Measurements from ENCODE around the gene TYK2.

TYK2 gene

DNA sequence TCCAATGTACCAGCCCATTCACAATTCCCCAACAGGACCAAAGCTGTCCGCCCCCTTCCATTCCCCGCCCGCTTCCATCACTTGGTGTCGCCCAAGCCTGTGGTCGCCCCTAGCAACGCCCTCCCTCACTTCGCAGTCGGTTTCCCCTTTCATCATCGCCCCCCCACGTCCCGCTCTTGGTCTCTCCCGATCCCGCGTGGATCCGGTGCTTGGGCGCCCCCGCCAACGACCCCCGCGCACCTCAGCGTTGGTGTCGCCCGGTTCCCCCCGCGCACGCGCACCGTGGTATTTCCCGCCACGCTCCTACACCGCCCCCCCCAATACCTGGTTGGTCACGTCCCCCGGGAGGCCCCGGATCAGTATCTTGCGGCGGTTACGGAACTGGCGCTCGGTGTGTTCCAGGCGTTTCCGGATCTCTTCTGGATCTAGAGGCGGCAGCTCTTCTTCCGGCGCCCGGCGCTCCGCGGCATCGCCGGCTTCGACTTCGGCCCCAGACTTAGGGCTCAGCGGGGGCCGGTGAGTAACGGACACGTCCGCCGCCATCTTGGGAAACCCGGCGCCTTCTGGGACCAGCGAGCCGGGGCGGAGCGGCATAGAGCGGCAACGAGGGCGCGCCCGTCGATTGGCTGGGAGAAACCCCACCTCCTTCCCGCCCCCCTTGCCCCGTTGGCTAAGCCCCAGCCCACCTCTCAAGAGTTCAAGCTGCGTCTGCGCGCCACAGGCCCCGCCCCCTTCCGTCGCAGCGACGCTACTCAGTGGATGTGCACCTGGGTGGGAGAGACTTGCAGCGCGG lies 47.2 kb downstream of the TYK2 start, which contains the start of gene RAVER1:
RAVER1 (minus strand) TSS at position 565 of the 793 bp plus-strand sequence; CDS start at position 543, 22 bp downstream.
- peak within 1 kb of the TSS; percentile 49; the same call in 1 of the 2 replicates for H2AFZ ChIP-seq (ENCODE audit: low read length)
- 0 out of 2 replicates have a peak, but pooled peaks cover 7% of the 10 kb centered on the region for H3F3A ChIP-seq (ENCODE audit: low read depth)
- H3K4me2 ChIP-seq (ENCODE audit: low read depth, low read length, poor library complexity, severe bottlenecking) = peak within 1 kb of the TSS; percentile 95
- H3K27me3 ChIP-seq (ENCODE audit: insufficient read depth, low read length, poor library complexity, severe bottlenecking) = no peaks in the 10 kb centered on the region
- H3K9me3 ChIP-seq (ENCODE audit: insufficient read depth, low read depth, low read length) = no peaks in the 10 kb centered on the region
- TF ChIP-seq, protein P1, sequence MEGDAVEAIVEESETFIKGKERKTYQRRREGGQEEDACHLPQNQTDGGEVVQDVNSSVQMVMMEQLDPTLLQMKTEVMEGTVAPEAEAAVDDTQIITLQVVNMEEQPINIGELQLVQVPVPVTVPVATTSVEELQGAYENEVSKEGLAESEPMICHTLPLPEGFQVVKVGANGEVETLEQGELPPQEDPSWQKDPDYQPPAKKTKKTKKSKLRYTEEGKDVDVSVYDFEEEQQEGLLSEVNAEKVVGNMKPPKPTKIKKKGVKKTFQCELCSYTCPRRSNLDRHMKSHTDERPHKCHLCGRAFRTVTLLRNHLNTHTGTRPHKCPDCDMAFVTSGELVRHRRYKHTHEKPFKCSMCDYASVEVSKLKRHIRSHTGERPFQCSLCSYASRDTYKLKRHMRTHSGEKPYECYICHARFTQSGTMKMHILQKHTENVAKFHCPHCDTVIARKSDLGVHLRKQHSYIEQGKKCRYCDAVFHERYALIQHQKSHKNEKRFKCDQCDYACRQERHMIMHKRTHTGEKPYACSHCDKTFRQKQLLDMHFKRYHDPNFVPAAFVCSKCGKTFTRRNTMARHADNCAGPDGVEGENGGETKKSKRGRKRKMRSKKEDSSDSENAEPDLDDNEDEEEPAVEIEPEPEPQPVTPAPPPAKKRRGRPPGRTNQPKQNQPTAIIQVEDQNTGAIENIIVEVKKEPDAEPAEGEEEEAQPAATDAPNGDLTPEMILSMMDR (conservative IDR thresholded peaks at IDR 0.05; ENCODE audit: low read length) = no peak
- no peak for TF ChIP-seq EZH2phosphoT487 (IDR thresholded peaks at IDR 0.05; ENCODE audit: borderline replicate concordance)
- H4K20me1 ChIP-seq (ENCODE audit: insufficient read depth, low read length, poor library complexity, severe bottlenecking) = peaks cover 48% of the 10 kb centered on the region
- peaks cover 74% of the 10 kb centered on the region for H3K79me2 ChIP-seq (ENCODE audit: insufficient read depth, low read length)
- H3K4me1 ChIP-seq (ENCODE audit: insufficient read depth, low read length, poor library complexity, severe bottlenecking) = peaks cover 22% of the 10 kb centered on the region
- H3K4me3 ChIP-seq (ENCODE audit: low read length, poor library complexity, severe bottlenecking) = peak within 1 kb of the TSS; percentile 87
- no peaks in the 10 kb centered on the region for H3K9me2 ChIP-seq (replicated peaks; ENCODE audit: low read depth, low read length)
- H3K9ac ChIP-seq (ENCODE audit: low read depth, low read length, poor library complexity, severe bottlenecking) = peak within 1 kb of the TSS; percentile 81
- H3K36me3 ChIP-seq (ENCODE audit: insufficient read depth, low read length) = peaks cover 26% of the 10 kb centered on the region

DNA sequence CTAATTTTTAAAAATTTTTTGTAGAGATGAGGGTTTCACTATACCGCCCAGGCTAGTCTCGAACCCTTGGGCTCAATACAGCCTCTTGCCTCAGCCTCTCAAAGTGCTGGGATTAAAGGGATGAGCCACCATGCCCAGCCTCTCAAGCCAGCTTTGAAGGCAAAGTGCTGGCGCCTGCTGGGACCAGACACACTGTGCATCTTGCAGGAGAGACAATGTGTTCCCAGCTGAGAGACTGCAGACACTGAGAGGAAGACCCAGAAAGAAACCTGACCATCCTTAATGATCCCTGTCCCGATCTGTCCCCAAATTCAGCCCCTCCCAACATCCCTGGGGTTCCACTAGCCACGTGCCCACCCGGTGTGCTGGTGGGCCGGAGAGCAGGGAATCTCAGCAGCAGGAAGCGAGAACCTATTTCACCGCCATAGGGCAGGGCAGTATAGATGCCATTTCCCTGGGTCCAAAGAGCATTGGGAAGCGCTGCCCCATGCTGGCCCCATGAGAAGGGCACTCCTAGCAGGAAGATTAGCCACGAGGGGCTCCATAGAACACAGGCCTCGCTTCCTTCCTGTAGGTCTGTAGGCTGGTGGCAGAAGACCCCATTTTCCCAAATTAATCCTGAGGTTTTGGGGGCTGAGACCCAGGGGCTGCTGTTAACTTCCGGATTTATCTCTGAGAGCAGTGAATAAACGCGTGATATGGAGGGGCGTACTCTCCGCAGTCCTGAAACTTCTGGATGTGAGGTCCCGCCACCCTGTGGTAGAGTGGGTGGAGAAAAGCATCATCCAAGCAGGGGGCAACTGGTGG lies 48.0 kb downstream of the TYK2 start:
- Histone ChIP-seq H3F3A (ENCODE audit: low read depth) (0 out of 2 replicates have a peak, but pooled peaks cover 7% of the 10 kb centered on the region), H3K79me2 (ENCODE audit: insufficient read depth, low read length) (peaks cover 82% of the 10 kb centered on the region), H3K4me3 (ENCODE audit: low read length, poor library complexity, severe bottlenecking) (peak overlapping the region; percentile 87), H4K20me1 (ENCODE audit: insufficient read depth, low read length, poor library complexity, severe bottlenecking) (peaks cover 53% of the 10 kb centered on the region), H3K36me3 (ENCODE audit: insufficient read depth, low read length) (peaks cover 34% of the 10 kb centered on the region), H3K4me1 (ENCODE audit: insufficient read depth, low read length, poor library complexity, severe bottlenecking) (peaks cover 21% of the 10 kb centered on the region), H3K9me3 (ENCODE audit: insufficient read depth, low read depth, low read length) (no peaks in the 10 kb centered on the region), H3K4me2 (ENCODE audit: low read depth, low read length, poor library complexity, severe bottlenecking) (peak overlapping the region; percentile 95), H3K9me2 (replicated peaks; ENCODE audit: low read depth, low read length) (no peaks in the 10 kb centered on the region), H2AFZ (ENCODE audit: low read length) (no peak overlapping the region), H3K27me3 (ENCODE audit: insufficient read depth, low read length, poor library complexity, severe bottlenecking) (no peaks in the 10 kb centered on the region), H3K9ac (ENCODE audit: low read depth, low read length, poor library complexity, severe bottlenecking) (peak overlapping the region; percentile 81)
- TF ChIP-seq, protein P1 (conservative IDR thresholded peaks at IDR 0.05; ENCODE audit: low read length) = peak; percentile 20; the same call in 1 of the 2 replicates
- no peak for TF ChIP-seq EZH2phosphoT487 (IDR thresholded peaks at IDR 0.05; ENCODE audit: borderline replicate concordance)

DNA sequence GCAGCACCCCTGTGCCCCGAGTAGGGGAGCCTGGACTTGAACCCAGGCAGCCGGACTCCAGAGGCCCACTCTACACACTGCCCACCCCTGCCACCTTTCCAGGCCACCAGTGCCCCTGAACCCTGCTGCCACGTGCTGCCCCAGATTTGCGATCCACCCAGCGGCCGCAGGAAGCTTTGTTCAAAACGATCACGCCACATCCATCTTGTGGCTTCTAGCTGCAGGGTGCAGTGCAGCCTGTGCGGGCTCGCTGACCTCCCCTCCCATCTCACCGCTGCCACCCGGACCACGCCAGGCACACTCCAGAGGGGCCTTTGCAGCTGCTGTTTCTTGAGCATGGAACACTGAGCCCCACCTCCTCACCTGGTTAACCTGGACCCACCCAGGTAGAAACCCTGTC lies 50.8 kb downstream of the TYK2 start:
- H3K27me3 ChIP-seq (ENCODE audit: insufficient read depth, low read length, poor library complexity, severe bottlenecking) = no peaks in the 10 kb centered on the region
- H3F3A ChIP-seq (ENCODE audit: low read depth) = 0 out of 2 replicates have a peak, but pooled peaks cover 7% of the 10 kb centered on the region
- H3K4me3 ChIP-seq (ENCODE audit: low read length, poor library complexity, severe bottlenecking) = no peak overlapping the region
- no peak overlapping the region for H2AFZ ChIP-seq (ENCODE audit: low read length)
- H3K9ac ChIP-seq (ENCODE audit: low read depth, low read length, poor library complexity, severe bottlenecking) = no peak overlapping the region
- H3K9me2 ChIP-seq (replicated peaks; ENCODE audit: low read depth, low read length) = no peaks in the 10 kb centered on the region
- no peak overlapping the region for H3K4me2 ChIP-seq (ENCODE audit: low read depth, low read length, poor library complexity, severe bottlenecking)
- peaks cover 59% of the 10 kb centered on the region for H3K36me3 ChIP-seq (ENCODE audit: insufficient read depth, low read length)
- peaks cover 21% of the 10 kb centered on the region for H3K4me1 ChIP-seq (ENCODE audit: insufficient read depth, low read length, poor library complexity, severe bottlenecking)
- no peak for TF ChIP-seq EZH2phosphoT487 (IDR thresholded peaks at IDR 0.05; ENCODE audit: borderline replicate concordance)
- TF ChIP-seq, protein P1 (conservative IDR thresholded peaks at IDR 0.05; ENCODE audit: low read length) = no peak
- H3K9me3 ChIP-seq (ENCODE audit: insufficient read depth, low read depth, low read length) = no peaks in the 10 kb centered on the region
- peaks cover 67% of the 10 kb centered on the region for H3K79me2 ChIP-seq (ENCODE audit: insufficient read depth, low read length)
- peaks cover 53% of the 10 kb centered on the region for H4K20me1 ChIP-seq (ENCODE audit: insufficient read depth, low read length, poor library complexity, severe bottlenecking)

Data from Loucy (cell line).